Loucy (cell line): ENCODE data around the gene APOD.
"Not testable (repeated sequence)": the region's sequence is repeated elsewhere in the genome, so short reads cannot be mapped to it uniquely, and the experiment has no call there.

Experiments used
- H2AFZ ChIP-seq: fragments of 200-600 bp; sonication (generic); 2 replicates; pipeline ENCODE4 v1.6.0; 2016; ENCODE audit warnings: antibody characterized with exemption, mild to moderate bottlenecking, low read length, moderate library complexity
- H3F3A ChIP-seq: fragments of 200-600 bp; 2 replicates; pipeline ENCODE4 v1.6.0; 2016; ENCODE audit warnings: antibody characterized with exemption, low read depth, mild to moderate bottlenecking
- H3K27me3 ChIP-seq: fragments of 200-600 bp; sonication (generic); 2 replicates; pipeline ENCODE4 v1.6.1; 2014; ENCODE audit warnings: low read length, mild to moderate bottlenecking; ENCODE audit not compliant: insufficient read depth, poor library complexity, severe bottlenecking
- H3K36me3 ChIP-seq: fragments of 200-600 bp; sonication (generic); 2 replicates; pipeline ENCODE4 v1.6.1; 2016; ENCODE audit warnings: low read length; ENCODE audit not compliant: insufficient read depth
- H3K4me1 ChIP-seq: fragments of 200-600 bp; sonication (generic); 2 replicates; pipeline ENCODE4 v1.5.1; 2014; ENCODE audit warnings: low read length, mild to moderate bottlenecking; ENCODE audit not compliant: insufficient read depth, poor library complexity, severe bottlenecking
- H3K4me2 ChIP-seq: fragments of 200-600 bp; sonication (generic); 2 replicates; pipeline ENCODE4 v1.6.0; 2014; ENCODE audit warnings: antibody characterized with exemption, low read length, low read depth, mild to moderate bottlenecking; ENCODE audit not compliant: poor library complexity, severe bottlenecking
- H3K4me3 ChIP-seq: fragments of 200-600 bp; sonication (generic); 2 replicates; pipeline ENCODE4 v1.5.1; 2014; ENCODE audit warnings: low read length, mild to moderate bottlenecking, mixed read lengths; ENCODE audit not compliant: poor library complexity, severe bottlenecking
- H3K79me2 ChIP-seq: fragments of 200-600 bp; sonication (generic); 2 replicates; pipeline ENCODE4 v1.6.1; 2014; ENCODE audit warnings: low read length; ENCODE audit not compliant: insufficient read depth
- H3K9ac ChIP-seq: fragments of 200-600 bp; sonication (generic); 2 replicates; pipeline ENCODE4 v1.6.0; 2014; ENCODE audit warnings: mild to moderate bottlenecking, low read depth, low read length, moderate library complexity; ENCODE audit not compliant: poor library complexity, severe bottlenecking
- H3K9me2 ChIP-seq: fragments of 200-600 bp; sonication (generic); replicated peaks from 2 replicates; pipeline ENCODE4 v1.6.1; 2016; ENCODE audit warnings: low read depth, low read length, mixed read lengths
- H3K9me3 ChIP-seq: fragments of 200-600 bp; sonication (generic); 2 replicates; pipeline ENCODE4 v1.6.1; 2014; ENCODE audit warnings: mild to moderate bottlenecking, antibody characterized with exemption, low read length, low read depth; ENCODE audit not compliant: insufficient read depth
- H4K20me1 ChIP-seq: fragments of 200-600 bp; sonication (generic); 2 replicates; pipeline ENCODE4 v1.6.0; 2014; ENCODE audit warnings: antibody characterized with exemption, low read length, mild to moderate bottlenecking; ENCODE audit not compliant: insufficient read depth, poor library complexity, severe bottlenecking

Gene APOD

DNA sequence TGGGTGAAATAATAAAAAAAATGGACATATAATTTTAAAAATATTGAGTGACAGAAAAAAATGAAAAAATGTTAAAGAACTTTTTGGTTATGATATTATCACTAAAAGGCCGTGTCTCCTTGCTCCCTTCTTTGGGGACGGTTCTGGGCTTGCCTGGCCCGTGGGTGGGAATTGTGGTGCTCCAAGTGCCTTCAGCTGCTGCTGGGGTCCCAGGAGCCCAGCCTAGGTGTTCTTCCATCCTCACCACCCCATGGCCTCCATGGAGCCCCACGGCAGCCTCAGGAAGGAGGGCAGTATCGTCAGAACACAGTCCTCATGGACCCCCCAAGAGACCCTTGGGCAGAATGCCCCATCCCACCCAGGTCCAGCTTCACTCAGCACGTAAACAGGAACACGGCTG, 45.9 kb upstream of the APOD start:
- not testable (repeated sequence) for H2AFZ ChIP-seq, H3K4me2 ChIP-seq, H4K20me1 ChIP-seq, H3K9ac ChIP-seq, H3K27me3 ChIP-seq, H3K4me1 ChIP-seq, H3F3A ChIP-seq, H3K79me2 ChIP-seq, H3K36me3 ChIP-seq, H3K4me3 ChIP-seq, H3K9me3 ChIP-seq, H3K9me2 ChIP-seq

DNA sequence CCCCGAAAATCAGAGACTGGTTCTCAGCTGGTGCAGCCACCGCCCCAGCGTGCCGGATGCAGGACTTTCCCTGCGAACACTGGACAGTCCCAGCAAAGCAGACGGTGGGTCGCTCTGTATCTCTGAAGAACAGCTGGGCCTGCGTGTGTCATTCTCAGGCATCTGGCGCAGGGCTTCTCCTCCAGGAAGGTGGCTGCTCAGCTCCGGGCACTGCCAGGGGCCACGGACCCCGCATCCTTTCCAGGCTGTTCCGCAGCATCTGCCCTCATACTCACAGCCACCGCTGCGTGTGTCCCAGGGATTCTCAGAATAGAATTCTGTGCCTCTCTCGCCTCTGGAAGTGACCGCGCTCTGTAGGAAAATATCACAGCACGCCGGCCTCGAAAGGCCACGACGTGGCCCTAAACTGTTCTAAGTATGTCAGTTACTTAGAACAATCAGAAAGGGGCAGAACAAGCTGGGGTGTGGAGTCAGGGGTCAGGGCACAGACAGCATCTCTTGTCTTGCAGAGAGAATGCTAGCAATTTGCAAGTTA, 44.7 kb upstream of the APOD start:
- H3K27me3 ChIP-seq, H3K4me3 ChIP-seq, H3K4me2 ChIP-seq, H3K36me3 ChIP-seq, H2AFZ ChIP-seq, H3K4me1 ChIP-seq, H3K9me3 ChIP-seq, H3K79me2 ChIP-seq, H3K9me2 ChIP-seq, H4K20me1 ChIP-seq, H3K9ac ChIP-seq, H3F3A ChIP-seq: not testable (repeated sequence)

DNA sequence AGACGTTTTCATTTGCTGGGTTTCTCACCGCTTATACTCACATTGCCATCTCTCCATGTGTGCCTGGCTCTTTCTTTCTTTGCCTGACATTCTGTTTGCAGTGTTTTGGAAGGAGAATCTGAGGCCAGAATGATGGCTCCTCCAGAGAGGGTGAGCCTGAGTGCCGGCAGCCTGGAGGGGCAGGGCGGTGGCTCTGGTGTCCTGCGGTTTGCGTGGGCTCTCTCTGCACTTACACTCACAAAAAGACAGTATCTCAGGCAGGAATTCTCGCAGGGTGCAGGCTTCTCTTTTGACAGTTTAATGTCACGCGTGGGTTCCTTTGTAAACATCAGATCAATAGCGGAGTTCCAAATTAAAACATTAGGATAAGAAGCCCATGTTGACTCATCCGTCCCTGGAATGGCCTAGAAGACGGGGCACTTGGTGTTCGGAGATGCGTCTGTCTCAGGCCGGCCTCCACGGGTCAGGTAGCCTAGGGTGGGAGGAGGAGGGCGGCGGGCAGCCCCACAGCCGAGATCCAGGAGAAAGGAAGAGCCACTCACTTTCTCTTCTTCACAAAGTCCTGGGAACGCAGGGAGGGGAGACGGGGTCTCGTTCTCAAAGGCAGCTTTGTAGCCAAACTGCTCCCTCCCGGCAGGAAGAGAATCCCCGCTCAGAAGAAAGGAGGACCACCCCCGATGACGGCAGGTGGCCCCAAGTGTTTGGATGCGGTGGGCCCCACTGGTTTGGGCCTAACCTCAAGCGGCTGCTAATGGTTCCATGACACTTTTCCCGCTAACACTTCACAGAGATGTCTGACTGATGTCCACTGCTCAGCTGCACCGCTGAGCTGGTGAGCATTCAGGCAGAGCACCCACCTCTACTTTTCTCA, 44.0 kb upstream of the APOD start:
- not testable (repeated sequence) for H3K4me2 ChIP-seq, H2AFZ ChIP-seq, H3K79me2 ChIP-seq, H3K9me3 ChIP-seq, H3K27me3 ChIP-seq, H3F3A ChIP-seq, H4K20me1 ChIP-seq, H3K9me2 ChIP-seq, H3K36me3 ChIP-seq, H3K4me1 ChIP-seq, H3K4me3 ChIP-seq, H3K9ac ChIP-seq

DNA sequence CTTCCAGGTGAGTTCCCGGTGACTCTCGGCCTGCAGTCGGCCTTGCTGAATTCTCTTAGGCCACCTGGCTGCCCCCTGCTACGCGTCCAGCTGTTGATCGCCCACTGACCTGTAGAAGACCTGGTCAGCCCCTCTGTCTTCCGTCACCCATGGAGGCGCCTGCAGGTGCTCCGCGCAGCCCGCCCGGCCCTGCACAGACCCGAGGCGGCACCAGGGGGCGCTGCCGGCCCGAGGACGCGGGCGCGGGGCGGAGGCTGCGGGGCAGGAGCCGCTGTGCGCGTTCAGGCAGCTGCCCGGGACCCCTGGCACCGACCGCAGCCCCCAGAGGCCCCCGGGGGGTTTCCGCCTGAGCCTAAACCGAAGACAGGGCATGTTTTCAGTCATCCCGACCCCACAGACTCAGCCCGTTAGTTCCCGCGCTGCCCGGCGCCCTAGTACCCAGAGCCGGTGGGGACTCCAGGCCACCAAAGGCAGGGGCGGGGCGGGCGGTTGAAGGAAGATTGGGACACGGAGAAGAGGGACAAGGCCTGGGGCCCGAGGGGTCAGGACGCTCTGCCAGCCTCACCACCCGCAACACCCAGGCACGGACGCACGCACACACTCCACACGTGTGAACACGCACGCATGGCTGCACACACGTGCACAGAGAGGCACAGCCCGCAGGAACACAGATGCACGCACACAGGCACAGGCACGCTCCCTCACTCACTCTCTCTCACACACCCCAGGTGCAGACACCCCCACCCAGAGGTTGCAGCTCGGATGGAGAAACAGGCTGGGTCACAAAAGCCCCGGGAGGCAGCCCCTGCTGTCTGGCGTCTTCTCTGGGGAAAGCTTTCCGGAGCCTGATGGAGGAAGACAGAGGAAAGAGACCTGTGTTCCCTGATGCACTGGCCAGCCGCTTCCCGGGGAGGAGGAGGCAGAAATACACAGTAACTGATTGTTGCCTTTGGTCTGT, 41.1 kb upstream of the APOD start:
- H3F3A ChIP-seq, H4K20me1 ChIP-seq, H3K4me1 ChIP-seq, H3K9ac ChIP-seq, H2AFZ ChIP-seq, H3K36me3 ChIP-seq, H3K27me3 ChIP-seq, H3K79me2 ChIP-seq, H3K4me3 ChIP-seq, H3K4me2 ChIP-seq, H3K9me3 ChIP-seq, H3K9me2 ChIP-seq: not testable (repeated sequence)

DNA sequence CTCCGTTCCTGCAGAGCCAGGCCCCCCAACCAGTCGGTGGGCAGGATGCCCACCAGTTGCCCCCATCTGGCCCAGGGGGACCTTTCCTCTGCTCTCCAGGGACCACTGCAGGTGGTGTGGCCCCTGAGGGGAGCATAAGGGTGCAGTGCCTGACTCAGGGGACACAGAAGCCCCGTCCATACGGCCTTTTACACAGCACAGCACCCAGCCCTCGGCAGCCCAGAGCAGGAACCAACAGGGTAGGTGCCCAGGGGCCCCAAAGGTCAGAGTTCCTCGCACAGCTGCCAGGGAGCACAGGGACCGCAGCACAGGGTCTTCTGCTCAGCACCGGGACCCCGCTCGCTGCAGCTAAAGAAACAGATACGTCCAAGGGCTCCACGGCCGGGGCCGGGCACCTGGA, 40.4 kb upstream of the APOD start:
- H4K20me1 ChIP-seq, H3K4me3 ChIP-seq, H2AFZ ChIP-seq, H3K4me1 ChIP-seq, H3K79me2 ChIP-seq, H3F3A ChIP-seq, H3K4me2 ChIP-seq, H3K36me3 ChIP-seq, H3K27me3 ChIP-seq, H3K9ac ChIP-seq, H3K9me3 ChIP-seq, H3K9me2 ChIP-seq: not testable (repeated sequence)

DNA sequence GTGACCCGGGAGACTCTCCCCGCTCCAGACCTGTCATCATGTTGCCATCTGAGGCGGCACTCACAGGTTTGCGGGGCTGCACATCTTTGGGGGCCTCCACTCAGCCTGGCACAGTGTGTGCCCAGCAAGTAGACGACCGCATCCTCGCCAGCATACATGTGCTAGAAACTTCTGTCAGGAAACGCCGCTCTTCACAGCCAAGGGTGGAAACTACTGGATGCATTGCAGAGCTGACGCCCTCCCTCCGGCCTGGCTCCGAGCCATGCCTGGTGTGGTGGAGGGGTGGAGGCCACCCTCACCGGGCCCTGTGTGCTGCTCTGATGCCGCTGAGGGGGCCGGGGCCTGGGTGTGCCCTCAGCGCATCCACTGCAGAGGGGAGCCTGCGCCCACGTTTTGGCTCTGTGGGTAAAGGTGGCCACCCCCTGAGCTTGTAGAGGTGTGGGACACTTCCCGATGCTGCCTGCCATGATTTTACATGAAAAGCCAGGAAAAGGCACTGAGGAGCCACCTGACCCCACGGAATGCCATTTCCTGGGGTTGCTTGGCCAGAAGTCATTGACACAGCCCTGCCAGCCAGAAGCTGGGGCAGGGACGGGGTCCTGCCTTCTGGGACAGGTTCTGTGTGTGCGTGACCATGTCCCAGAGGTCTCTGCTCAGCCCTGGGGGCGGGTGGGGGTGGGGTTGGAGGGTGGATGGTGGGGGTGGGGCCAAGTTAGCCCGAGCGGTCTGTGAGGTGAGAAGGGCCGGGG, 39.7 kb upstream of the APOD start:
- not testable (repeated sequence) for H3K36me3 ChIP-seq, H3K4me2 ChIP-seq, H3F3A ChIP-seq

More for the DNA sequence above, 39.7 kb upstream of the APOD start:
- H3K79me2 ChIP-seq, H4K20me1 ChIP-seq, H2AFZ ChIP-seq, H3K4me3 ChIP-seq, H3K9me2 ChIP-seq, H3K27me3 ChIP-seq, H3K9ac ChIP-seq, H3K9me3 ChIP-seq, H3K4me1 ChIP-seq: not testable (repeated sequence)
